Testis (tissue), 3 donors: ENCODE measurements around the gene SLC25A33. TPM values are rescaled to one million over a fixed set of nuclear protein-coding genes. Genes with fewer than 3 reads are reported as not detected.

ENCODE experiments used
- DNase-seq: peaks from one replicate; pipeline ENCODE4 v3.0.0-alpha.2; 2019
- H3K27ac ChIP-seq, 2 donors: fragments of 200-600 bp; sonication (generic); one replicate each; pipeline ENCODE4 v1.5.1; 2019
- H3K27me3 ChIP-seq: fragments of 200-600 bp; sonication (generic); one replicate; pipeline ENCODE4 v1.5.1; 2019
- H3K36me3 ChIP-seq: fragments of 200-600 bp; sonication (generic); one replicate; pipeline ENCODE4 v1.5.1; 2017; ENCODE audit warnings: low read depth; ENCODE audit errors: missing control alignments
- H3K4me1 ChIP-seq: fragments of 200-600 bp; sonication (generic); one replicate; pipeline ENCODE4 v1.5.1; 2019
- H3K4me3 ChIP-seq, 2 donors: fragments of 200-600 bp; sonication (generic); one replicate each; pipeline ENCODE4 v1.5.1; 2017 to 2019
- H3K9me3 ChIP-seq: fragments of 200-600 bp; sonication (generic); one replicate; pipeline ENCODE4 v1.5.1; 2017
- POLR2A ChIP-seq: fragments of 450-650 bp; IDR thresholded peaks from one replicate; pipeline ENCODE4 v1.6.1; 2017; ENCODE audit warnings: antibody characterized with exemption, mild to moderate bottlenecking, moderate library complexity
- WGBS, 2 donors: methylation state at CpG; one replicate each; pipeline ENCODE4 v1.1.5; 2018; 5-methylcytosine and 5-hydroxymethylcytosine counted together
- intact Hi-C: fragments of 100-400 bp; cut with DNase I; formaldehyde crosslinking; loops from one replicate; pipeline ENCODE4 v1.15.1; 2023; ENCODE audit warnings: low total_unique reads
- polyA plus RNA-seq: library from polyadenylated mRNA; stranded (reverse); fragments of 350-450 nt; fragmentation: Illumina TruSeq; extraction: RNeasy Lipid Tissue Mini Kit (QIAGEN cat#74804); gene quantifications from one replicate; pipeline ENCODE4 v1.2.3, GENCODE V29; 2014; ENCODE audit warnings: low read depth, low replicate concordance; ENCODE audit not compliant: insufficient read depth
- total RNA-seq, 2 donors: library from RNA; depleted of rRNA; stranded (reverse); fragments of >200 nt; gene quantifications; one replicate each; pipeline ENCODE4 v1.2.3, GENCODE V29; 2016
- TF ChIP-seq, protein P1 (sequence below), 3 experiments: fragments of 450-650 bp in 2 of 3; fragments of 200-600 bp in 1 of 3; sonication (generic) in 1 of 3; IDR thresholded peaks; one replicate each; pipeline ENCODE4 v1.5.1; 2016 to 2019; ENCODE audit warnings: antibody characterized with exemption in 3 of 3, mild to moderate bottlenecking in 2 of 3, moderate library complexity in 1 of 3

Gene SLC25A33
- total and polyA plus RNA-seq, 3 donors from 2014 or later: 16.3 to 26.0 (median 17.4) TPM

DNA sequence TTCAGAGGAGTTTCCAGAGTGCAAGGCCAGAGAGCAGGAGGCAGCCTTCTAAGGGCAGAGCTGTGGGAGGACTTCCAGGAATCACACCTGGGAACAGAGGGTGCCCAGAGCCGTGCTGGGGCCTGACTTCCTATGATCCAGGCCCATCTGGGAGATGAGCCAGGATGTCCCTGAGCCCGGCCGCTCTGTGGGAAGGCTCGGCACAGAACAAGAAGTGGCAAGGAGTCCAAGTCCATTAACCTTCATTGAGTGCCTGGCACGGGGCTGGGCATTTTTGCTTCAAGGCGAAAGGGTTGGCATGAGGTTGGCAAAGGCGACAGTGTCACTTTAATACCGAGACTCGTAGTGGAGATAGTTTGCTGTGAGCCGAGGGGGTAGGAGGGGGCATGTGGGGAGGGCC is 67.7 kb downstream of the SLC25A33 start:
- Histone ChIP-seq H3K9me3 (no peaks in the 10 kb centered on the region), H3K4me3 (no peak overlapping the region), H3K36me3 (no peaks in the 10 kb centered on the region), H3K4me1 (no peaks in the 10 kb centered on the region), H3K27ac (no peak overlapping the region), H3K27me3 (no peaks in the 10 kb centered on the region)
- intact Hi-C loops: no loop called here
- DNase-seq: peak; percentile 63
- 29 to 54% methylated on average over 4 to 10 of the region's 10 CpGs for WGBS, 2 donors
- no peak for TF ChIP-seq POLR2A
- TF ChIP-seq, protein P1, sequence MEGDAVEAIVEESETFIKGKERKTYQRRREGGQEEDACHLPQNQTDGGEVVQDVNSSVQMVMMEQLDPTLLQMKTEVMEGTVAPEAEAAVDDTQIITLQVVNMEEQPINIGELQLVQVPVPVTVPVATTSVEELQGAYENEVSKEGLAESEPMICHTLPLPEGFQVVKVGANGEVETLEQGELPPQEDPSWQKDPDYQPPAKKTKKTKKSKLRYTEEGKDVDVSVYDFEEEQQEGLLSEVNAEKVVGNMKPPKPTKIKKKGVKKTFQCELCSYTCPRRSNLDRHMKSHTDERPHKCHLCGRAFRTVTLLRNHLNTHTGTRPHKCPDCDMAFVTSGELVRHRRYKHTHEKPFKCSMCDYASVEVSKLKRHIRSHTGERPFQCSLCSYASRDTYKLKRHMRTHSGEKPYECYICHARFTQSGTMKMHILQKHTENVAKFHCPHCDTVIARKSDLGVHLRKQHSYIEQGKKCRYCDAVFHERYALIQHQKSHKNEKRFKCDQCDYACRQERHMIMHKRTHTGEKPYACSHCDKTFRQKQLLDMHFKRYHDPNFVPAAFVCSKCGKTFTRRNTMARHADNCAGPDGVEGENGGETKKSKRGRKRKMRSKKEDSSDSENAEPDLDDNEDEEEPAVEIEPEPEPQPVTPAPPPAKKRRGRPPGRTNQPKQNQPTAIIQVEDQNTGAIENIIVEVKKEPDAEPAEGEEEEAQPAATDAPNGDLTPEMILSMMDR (IDR thresholded peaks at IDR 0.05): no peak

DNA sequence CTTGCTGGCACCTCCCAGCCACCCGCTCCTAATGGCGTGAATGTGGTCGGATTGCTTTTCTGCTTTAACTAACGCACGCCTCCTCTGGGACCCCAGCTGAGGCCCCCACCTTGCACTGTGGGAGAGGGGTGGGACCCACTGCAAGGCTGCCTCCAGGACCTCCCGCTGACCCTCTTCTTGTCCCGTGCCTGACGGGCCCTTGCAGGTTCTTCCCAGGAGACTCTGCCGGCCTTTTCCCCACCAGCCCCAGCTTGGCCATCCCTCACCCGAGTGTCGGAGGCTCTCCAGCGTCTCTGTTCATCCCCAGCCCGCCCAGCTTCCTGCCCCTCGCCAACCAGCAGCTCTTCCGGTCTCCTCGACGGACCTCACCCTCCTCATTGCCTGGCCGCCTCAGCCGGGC is 68.1 kb downstream of the SLC25A33 start:
- TF ChIP-seq POLR2A: no peak
- TF ChIP-seq, protein P1 (IDR thresholded peaks at IDR 0.05): no peak
- 62 to 69% methylated on average over 13 to 19 of the region's 19 CpGs for WGBS, 2 donors
- Histone ChIP-seq H3K4me3 (no peak overlapping the region), H3K27ac (no peak overlapping the region), H3K27me3 (no peaks in the 10 kb centered on the region), H3K9me3 (no peaks in the 10 kb centered on the region), H3K4me1 (no peaks in the 10 kb centered on the region), H3K36me3 (no peaks in the 10 kb centered on the region)
- no peak for DNase-seq
- intact Hi-C loops: no loop called here

DNA sequence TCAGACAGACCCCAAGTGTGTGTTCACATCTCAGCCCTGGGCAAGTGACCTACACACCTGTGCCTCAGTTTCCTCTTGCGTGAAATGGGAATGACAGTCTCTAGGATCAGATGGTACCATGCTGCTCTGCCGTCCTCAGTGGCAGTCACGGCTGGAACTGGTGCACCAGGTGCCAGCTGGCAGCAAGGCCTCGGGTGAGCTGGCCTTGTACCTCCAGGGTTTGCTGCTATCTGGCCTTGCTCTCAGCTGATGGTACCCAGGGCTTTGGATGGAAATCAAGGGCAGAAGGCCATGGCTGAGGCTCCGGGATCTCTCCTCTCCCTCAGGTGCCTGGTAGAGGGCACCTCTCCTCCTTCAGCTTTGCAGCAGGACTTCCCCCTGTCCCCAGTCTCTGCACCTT is 70.7 kb downstream of the SLC25A33 start:
- Histone ChIP-seq H3K4me1 (no peaks in the 10 kb centered on the region), H3K27ac (no peak overlapping the region), H3K4me3 (no peak overlapping the region), H3K9me3 (no peaks in the 10 kb centered on the region), H3K27me3 (no peaks in the 10 kb centered on the region), H3K36me3 (no peaks in the 10 kb centered on the region)
- 83% methylated on average over 5 of the region's 5 CpGs; no CpG with 5 or more reads in 1 of the 2 donors for WGBS, 2 donors
- TF ChIP-seq, protein P1 (IDR thresholded peaks at IDR 0.05): no peak
- TF ChIP-seq POLR2A: no peak
- intact Hi-C loops: no loop called here
- DNase-seq: no peak

DNA sequence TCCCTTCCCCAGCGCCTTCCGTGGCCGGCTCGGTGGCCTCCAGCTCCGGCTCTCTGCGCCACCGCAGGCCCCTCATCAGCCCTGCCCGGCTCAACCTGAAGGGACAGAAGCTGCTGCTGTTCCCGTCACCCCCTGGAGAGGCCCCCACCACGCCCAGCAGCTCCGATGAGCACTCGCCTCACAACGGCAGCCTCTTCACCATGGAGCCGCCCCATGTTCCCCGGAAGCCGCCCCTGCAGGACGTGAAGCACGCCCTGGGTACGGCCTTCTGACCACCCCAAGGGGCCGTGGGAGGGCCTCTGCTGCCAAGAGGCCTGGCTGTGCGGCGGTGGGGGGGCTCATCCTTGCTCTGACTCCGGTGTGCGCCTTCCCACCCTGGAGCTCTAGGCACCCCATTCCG is 71.3 kb downstream of the SLC25A33 start:
- Histone ChIP-seq H3K9me3 (no peaks in the 10 kb centered on the region), H3K4me3 (no peak overlapping the region), H3K36me3 (no peaks in the 10 kb centered on the region), H3K27ac (no peak overlapping the region), H3K27me3 (no peaks in the 10 kb centered on the region), H3K4me1 (no peaks in the 10 kb centered on the region)
- 68 to 85% methylated on average over 25 of the region's 25 CpGs for WGBS, 2 donors
- TF ChIP-seq, protein P1 (IDR thresholded peaks at IDR 0.05): no peak
- TF ChIP-seq POLR2A: no peak
- DNase-seq: no peak
- intact Hi-C loops: no loop called here

DNA sequence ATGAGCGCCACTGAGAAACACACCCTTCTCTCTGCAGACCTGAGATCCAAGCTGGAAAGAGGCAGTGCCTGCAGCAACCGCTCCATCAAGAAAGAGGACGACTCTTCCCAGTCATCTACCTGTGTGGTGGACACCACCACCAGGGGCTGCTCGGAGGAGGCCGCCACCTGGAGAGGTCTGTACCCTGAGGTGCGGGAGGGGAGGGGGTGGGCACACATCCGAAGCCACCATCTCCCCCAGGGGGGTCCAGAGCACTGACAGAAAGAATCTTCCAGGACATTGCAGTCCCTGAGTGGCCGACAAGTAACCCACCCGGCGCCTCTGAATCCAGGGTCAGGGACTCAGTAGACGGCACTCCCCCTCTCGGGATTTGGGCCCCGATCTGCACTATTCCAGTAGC is 72.5 kb downstream of the SLC25A33 start:
- Histone ChIP-seq H3K9me3 (no peaks in the 10 kb centered on the region), H3K4me3 (no peak overlapping the region), H3K4me1 (no peaks in the 10 kb centered on the region), H3K27me3 (no peaks in the 10 kb centered on the region), H3K36me3 (no peaks in the 10 kb centered on the region), H3K27ac (no peak overlapping the region)
- WGBS, 2 donors: 87 to 91% methylated on average over 6 to 13 of the region's 13 CpGs
- no peak for DNase-seq
- TF ChIP-seq, protein P1 (IDR thresholded peaks at IDR 0.05): no peak
- TF ChIP-seq POLR2A: no peak
- intact Hi-C loops: no loop called here
